ENCODE measurements around the gene GKAP1. TPM values are rescaled to one million over a fixed set of nuclear protein-coding genes. Genes with fewer than 3 reads are reported as not detected.

GKAP1 gene
- total RNA-seq, 1 donor from 2014 or later, result 33.4 TPM

DNA sequence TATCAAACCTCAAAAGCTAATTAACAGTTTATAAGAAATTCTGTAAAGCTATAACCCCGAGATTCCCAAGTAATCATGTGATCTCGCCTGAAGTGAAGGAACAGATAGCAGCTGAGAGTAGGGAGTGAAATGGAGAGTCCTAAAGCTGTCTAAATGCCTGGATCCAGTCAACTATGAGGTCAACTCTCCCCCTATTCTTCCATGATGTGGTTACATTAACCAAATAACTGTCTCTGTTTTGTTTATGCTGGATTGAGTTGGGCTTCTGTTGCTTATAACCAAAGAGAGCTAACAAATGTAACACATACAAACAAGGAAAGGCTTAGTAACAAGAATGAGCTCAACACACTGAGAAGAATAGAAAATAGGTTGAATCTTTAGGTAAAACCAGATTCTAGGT, 41.6 kb downstream of the GKAP1 start:
- Histone ChIP-seq H3K4me1 (no peaks in the 10 kb centered on the region), H3K36me3 (peaks cover 5% of the 10 kb centered on the region), H3K79me2 (ENCODE audit: low read depth) (no peaks in the 10 kb centered on the region), H4K20me1 (ENCODE audit: low read depth) (peaks cover 4% of the 10 kb centered on the region), H2AFZ (replicated peaks) (no peak overlapping the region), H3K9ac (no peak overlapping the region), H3K27me3 (no peaks in the 10 kb centered on the region), H3K4me2 (no peak overlapping the region), H3K9me3 (ENCODE audit: low read depth) (no peaks in the 10 kb centered on the region), H3K4me3 (no peak overlapping the region), H3F3A (ENCODE audit: low read depth) (no peaks in the 10 kb centered on the region), H3K27ac (no peak overlapping the region)
- no peaks in the 10 kb centered on the region for H3K9me3 Mint-ChIP-seq
- no peak overlapping the region for H3K27ac Mint-ChIP-seq
- H3K27me3 Mint-ChIP-seq (ENCODE audit: insufficient read depth, low read depth), result no peaks in the 10 kb centered on the region
- no peaks in the 10 kb centered on the region for H3K4me1 Mint-ChIP-seq
- H3K4me3 Mint-ChIP-seq, result no peak overlapping the region
- TF ChIP-seq EZH2 (IDR thresholded peaks at IDR 0.05) (no peak), EZH2phosphoT487 (IDR thresholded peaks at IDR 0.05) (no peak)
- TF ChIP-seq, protein P1, sequence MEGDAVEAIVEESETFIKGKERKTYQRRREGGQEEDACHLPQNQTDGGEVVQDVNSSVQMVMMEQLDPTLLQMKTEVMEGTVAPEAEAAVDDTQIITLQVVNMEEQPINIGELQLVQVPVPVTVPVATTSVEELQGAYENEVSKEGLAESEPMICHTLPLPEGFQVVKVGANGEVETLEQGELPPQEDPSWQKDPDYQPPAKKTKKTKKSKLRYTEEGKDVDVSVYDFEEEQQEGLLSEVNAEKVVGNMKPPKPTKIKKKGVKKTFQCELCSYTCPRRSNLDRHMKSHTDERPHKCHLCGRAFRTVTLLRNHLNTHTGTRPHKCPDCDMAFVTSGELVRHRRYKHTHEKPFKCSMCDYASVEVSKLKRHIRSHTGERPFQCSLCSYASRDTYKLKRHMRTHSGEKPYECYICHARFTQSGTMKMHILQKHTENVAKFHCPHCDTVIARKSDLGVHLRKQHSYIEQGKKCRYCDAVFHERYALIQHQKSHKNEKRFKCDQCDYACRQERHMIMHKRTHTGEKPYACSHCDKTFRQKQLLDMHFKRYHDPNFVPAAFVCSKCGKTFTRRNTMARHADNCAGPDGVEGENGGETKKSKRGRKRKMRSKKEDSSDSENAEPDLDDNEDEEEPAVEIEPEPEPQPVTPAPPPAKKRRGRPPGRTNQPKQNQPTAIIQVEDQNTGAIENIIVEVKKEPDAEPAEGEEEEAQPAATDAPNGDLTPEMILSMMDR (IDR thresholded peaks at IDR 0.05), result no peak
- DNase-seq (ENCODE audit: low spot score), result no peak
- H3K36me3 Mint-ChIP-seq, result peaks cover 7% of the 10 kb centered on the region

DNA sequence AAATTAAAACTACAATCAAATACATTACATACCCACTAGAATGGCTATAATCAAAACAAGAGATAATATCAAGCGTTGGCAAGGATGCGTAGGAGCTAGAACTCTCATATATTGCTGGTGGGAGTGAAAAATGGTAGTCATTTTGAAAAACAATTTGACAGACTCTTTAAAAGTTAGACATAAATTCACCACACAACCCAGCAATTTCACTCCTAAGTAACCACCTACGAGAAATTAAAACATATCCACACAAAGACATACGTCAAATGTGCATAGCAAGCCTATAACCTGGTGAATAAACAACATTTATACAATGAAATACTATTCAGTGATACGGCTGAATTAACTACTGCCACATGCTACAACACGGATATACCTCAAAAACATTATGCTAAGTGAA, 44.7 kb downstream of the GKAP1 start:
- no peaks in the 10 kb centered on the region for H3K36me3 ChIP-seq
- H3F3A ChIP-seq (ENCODE audit: low read depth), result no peaks in the 10 kb centered on the region
- no peaks in the 10 kb centered on the region for H3K27me3 Mint-ChIP-seq (ENCODE audit: insufficient read depth, low read depth)
- no peaks in the 10 kb centered on the region for H3K9me3 Mint-ChIP-seq
- no peak overlapping the region for H3K9ac ChIP-seq
- no peak overlapping the region for H3K27ac Mint-ChIP-seq
- no peaks in the 10 kb centered on the region for H3K9me3 ChIP-seq (ENCODE audit: low read depth)
- H3K4me1 ChIP-seq, result no peaks in the 10 kb centered on the region
- no peak overlapping the region for H3K27ac ChIP-seq
- no peak overlapping the region for H3K4me3 Mint-ChIP-seq
- peaks cover 4% of the 10 kb centered on the region for H4K20me1 ChIP-seq (ENCODE audit: low read depth)
- H3K27me3 ChIP-seq, result no peaks in the 10 kb centered on the region
- no peak for DNase-seq (ENCODE audit: low spot score)
- no peaks in the 10 kb centered on the region for H3K4me1 Mint-ChIP-seq
- peaks cover 6% of the 10 kb centered on the region for H3K36me3 Mint-ChIP-seq
- TF ChIP-seq, protein P1 (IDR thresholded peaks at IDR 0.05), result no peak
- TF ChIP-seq EZH2phosphoT487 (IDR thresholded peaks at IDR 0.05), result no peak
- no peak for TF ChIP-seq EZH2 (IDR thresholded peaks at IDR 0.05)
- no peak overlapping the region for H2AFZ ChIP-seq (replicated peaks)
- no peak overlapping the region for H3K4me2 ChIP-seq
- no peak overlapping the region for H3K4me3 ChIP-seq
- H3K79me2 ChIP-seq (ENCODE audit: low read depth), result no peaks in the 10 kb centered on the region

DNA sequence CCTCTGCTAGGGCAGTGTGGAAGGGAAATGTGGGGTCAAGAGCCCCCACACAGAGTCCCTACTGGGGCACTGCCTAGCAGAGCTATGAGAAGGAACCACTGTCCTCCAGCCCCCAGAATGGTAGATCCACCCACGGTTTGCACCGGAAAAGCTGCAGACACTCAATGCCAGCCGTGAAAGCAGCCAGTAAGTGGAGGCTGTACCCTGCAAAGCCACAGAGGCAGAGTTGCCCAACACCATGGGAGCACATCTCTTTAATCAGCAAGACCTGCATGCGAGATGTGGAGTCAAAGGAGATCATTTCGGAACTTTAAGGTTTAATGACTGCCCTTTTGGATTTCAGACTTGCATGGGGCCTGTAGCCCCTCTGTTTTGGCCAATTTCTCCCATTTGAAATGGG, 52.2 kb downstream of the GKAP1 start:
- no peak overlapping the region for H2AFZ ChIP-seq (replicated peaks)
- Mint-ChIP-seq H3K27ac (no peak overlapping the region), H3K4me1 (no peaks in the 10 kb centered on the region), H3K27me3 (ENCODE audit: insufficient read depth, low read depth) (no peaks in the 10 kb centered on the region), H3K4me3 (no peak overlapping the region), H3K36me3 (peaks cover 25% of the 10 kb centered on the region), H3K9me3 (peaks cover 14% of the 10 kb centered on the region)
- H4K20me1 ChIP-seq (ENCODE audit: low read depth), result no peaks in the 10 kb centered on the region
- H3K9me3 ChIP-seq (ENCODE audit: low read depth), result no peaks in the 10 kb centered on the region
- no peaks in the 10 kb centered on the region for H3K27me3 ChIP-seq
- no peak overlapping the region for H3K4me3 ChIP-seq
- no peaks in the 10 kb centered on the region for H3K36me3 ChIP-seq
- no peak overlapping the region for H3K27ac ChIP-seq
- H3K4me2 ChIP-seq, result no peak overlapping the region
- no peak for DNase-seq (ENCODE audit: low spot score)
- H3K9ac ChIP-seq, result no peak overlapping the region
- H3F3A ChIP-seq (ENCODE audit: low read depth), result no peaks in the 10 kb centered on the region
- TF ChIP-seq, protein P1 (IDR thresholded peaks at IDR 0.05), result no peak
- TF ChIP-seq EZH2phosphoT487 (IDR thresholded peaks at IDR 0.05), result no peak
- TF ChIP-seq EZH2 (IDR thresholded peaks at IDR 0.05), result no peak
- no peaks in the 10 kb centered on the region for H3K4me1 ChIP-seq
- H3K79me2 ChIP-seq (ENCODE audit: low read depth), result no peaks in the 10 kb centered on the region
